ENCODE results near the gene ZNF808.
"Not testable (repeated sequence)": the region's sequence is repeated elsewhere in the genome, so short reads cannot be mapped to it uniquely, and the experiment has no call there.

Gene ZNF808

DNA sequence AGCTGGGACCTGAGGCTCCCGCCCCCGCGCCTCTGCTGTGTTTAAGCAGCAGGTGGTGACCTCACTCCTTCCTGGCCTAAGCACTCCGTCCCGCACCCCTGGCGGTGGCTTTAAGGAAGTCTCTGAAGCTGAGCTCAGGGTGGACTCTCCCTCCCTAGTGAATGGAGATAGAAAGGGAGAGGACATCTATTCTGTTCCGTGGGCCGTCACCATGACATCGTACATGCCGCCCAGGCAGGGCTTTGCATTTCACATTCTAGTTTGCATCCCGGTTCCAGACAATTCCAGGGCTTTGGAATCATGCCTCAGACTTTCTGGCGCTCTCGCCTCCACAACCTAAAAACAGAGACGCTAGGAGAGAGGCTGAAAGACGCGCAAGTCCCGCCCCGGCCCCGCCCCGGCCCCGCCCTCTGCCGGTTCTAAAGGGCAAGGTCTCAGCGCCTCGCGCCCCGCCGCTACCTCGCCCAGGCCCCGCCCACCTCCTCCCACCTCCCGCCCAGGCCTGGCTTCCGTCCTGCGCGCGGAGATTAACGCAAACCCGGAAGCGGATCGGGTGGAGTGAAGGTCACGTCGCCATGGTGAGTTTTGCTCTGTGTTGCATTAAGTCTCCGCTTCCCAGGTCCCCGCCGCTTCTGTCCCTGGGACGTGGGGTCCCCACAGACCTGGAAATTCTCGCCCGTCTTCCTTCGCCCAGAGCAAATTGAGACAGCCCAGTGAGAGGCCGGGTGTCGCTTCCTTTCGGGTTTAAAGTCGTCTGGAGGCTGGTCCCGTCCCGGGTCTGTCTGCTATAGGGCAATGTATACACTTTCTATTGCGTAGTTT is at the start of gene ZNF808:
Gene ZNF808 (plus strand): TSS at position 535 of the 822 bp plus-strand sequence. CDS start 15,617 bp downstream, outside the sequence.
- peak; percentile 95 to 97 (median 97) for DNase-seq

DNA sequence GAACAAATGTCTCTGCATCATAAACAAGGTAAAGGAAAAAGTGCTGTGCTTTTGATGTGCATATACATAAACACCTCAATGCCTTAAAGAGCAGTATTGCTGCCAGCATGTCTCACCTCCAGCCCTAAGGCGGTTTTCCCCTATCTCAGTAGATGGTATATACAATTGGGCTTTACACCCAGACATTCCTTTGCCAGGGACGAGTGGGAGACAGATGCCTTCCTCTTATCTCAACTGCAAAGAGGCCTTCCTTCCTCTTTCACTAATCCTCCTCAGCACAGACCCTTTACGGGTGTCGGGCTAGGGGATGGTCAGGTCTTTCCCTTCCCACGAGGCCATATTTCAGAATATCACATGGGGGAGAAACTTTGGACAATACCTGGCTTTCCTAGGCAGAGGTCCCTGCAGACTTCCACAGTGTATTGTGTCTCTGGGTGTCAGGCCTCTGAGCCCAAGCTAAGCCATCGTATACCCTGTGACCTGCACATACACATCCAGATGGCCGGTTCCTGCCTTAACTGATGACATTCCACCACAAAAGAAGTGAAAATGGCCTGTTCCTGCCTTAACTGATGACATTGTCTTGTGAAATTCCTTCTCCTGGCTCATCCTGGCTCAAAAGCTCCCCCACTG is 43.2 kb upstream of the ZNF808 start:
- DNase-seq = not testable (repeated sequence)

DNA sequence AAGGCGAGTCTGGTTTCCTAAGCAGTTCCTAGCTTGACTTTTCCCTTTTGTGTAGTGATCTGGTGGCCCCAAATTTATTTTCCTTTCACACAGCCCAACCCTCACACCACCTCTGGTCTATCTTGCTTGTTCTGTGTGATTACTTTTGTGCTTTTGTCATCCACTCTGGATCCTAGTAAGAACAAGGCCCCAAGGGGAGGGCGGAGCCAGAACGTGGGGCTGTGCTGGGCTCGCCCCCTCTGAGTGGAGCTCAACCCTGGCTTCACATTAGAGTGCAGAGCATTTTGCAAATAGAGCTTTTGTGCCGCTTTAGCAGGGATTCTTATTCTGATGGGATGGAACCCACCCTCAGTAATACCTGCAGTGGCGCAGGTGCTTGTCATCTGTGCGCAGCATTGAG is 42.4 kb upstream of the ZNF808 start:
- DNase-seq = not testable (repeated sequence)

DNA sequence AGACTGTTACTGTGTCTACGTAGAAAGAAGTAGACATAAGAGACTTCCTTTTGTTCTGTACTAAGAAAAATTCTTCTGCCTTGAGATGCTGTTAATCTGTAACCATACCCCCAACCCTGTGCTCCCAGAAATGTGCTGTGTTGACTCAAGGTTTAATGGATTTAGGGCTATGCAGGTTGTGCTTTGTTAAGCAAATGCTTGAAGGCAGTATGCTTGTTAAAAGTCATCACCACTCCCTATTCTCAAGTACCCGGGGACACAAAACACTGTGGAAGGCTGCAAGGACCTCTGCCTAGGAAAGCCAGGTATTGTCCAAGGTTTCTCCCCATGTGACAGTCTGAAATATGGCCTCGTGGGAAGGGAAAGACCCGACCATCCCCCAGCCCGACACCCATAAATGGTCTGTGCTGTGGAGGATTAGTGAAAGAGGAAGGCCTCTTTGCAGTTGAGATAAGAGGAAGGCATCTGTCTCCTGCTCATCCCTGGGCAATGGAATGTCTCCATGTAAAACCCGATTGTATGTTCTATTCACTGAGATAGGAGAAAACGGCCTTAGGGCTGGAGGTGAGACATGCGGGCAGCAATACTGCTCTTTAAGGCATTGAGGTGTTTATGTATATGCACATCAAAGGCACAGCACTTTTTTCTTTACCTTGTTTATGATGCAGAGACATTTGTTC is 41.8 kb upstream of the ZNF808 start:
- DNase-seq = not testable (repeated sequence)

DNA sequence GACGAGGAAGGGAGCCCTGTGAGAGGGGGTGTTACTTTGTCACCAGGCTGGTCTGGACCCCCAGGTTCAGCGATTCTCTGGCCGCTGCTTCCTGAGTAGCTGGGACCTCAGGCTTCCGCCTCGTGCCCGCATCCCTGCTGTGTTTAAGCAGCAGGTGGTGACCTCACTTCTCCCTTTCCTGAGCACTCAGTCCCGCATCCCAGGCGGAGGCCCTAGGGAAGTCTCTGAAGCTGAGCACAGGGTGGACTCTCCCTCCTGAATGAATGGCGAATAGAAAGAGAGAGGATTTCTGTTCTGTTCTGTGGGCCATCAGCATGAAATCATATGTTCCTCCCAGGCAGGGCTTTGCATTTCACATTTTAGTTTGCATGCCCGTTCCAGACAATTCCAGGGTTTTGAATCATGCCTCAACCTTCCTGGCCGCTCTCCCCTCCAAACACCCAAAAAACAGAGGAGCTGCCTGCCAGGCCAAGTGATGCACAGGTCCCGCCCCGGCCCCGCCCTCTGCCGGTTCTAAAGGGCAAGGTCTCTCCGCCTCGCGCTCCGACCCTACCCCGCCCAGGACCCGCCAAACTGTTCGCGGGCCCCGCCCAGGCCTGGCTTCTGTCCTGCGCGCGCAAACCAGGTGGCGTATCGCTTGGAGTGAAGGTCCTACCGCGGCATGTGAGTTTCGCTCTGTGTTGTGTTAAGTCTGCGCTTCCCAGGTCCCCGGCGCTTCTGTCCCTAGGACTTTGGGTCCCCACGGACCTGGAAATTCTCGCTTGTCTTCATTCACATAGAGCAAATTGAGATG is 35.1 kb upstream of the ZNF808 start:
- DNase-seq = no peak

DNA sequence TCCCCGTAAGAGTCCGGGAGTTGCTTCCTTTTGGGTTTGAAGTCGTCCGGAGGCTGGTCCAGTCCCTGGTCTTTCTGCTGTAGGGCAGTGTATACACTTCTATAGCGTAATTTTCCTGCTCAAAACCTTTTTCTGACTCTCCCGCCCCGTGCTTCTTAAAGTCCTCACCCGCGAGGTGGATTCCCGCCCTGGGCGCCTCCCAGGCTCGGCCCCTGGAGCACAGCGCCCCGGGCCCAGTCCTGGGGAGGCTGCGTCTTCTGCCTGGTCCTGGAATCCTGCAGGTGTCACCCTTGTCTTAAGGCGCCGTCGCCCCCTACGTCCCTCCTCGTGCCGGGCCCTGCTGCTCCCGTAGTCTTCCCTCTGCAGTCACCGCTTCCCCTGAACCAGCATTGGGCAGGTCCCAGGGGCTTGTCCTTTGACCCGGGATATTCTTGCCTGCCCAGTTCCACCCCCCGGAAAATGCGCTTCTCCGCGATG is 34.4 kb upstream of the ZNF808 start:
- DNase-seq = no peak

DNA sequence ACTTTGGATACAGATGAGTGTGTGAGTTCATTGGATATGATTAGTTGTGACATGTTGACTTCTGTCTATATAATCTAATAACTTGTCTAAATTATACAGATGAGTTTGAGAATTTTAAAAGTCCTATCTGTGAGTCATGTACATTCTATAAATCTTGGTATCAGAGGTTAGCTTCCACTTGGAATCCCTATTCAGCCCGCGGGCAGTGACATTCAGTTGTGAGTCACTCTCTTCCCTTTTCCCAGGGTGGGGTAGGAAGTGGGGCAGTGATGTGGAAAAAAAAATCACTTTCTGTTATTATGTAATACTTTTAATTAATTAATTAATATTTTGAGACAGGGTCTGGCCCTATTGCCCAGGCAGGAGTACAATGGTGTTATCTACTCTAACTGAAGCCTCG is 33.0 kb upstream of the ZNF808 start:
- no peak for DNase-seq

DNA sequence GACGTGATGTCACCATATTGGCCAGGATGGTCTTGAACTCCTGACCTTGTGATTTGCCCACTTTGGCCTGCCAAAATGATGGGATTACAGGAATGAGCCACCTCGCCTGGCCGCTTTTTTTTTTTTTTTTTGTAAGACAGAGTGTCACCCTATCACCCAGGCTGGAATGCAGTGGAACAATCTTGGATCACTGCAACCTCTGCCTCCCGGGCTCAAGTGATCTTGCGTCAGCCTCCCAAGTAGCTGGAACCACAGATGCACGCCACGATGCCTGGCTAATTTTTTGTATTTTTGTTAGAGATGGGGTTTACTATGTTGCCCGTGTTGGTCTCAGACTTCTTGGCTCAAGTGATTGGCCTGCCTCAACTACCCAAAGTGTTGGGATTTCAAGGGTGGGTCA is 28.9 kb upstream of the ZNF808 start:
- no peak for DNase-seq

DNA sequence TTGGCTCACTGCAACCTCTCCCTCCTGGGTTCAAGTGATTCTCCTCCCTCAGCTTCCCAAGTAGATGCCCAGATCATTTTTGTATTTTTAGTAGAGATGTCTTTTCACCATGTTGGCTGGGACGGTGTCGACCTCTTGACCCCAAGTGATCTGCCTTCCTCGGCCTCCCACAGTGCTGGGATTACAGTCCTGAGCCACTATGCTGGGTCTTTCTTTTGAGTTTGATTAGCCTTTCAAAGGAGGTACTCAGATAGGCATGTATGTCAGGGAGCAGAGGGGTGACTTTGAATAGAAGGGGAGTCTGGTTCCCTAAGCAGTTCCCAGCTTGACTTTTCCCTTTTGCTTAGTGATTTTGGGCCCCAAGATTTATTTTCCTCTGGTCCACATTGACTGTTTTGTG is 27.0 kb upstream of the ZNF808 start:
- DNase-seq = not testable (repeated sequence)

DNA sequence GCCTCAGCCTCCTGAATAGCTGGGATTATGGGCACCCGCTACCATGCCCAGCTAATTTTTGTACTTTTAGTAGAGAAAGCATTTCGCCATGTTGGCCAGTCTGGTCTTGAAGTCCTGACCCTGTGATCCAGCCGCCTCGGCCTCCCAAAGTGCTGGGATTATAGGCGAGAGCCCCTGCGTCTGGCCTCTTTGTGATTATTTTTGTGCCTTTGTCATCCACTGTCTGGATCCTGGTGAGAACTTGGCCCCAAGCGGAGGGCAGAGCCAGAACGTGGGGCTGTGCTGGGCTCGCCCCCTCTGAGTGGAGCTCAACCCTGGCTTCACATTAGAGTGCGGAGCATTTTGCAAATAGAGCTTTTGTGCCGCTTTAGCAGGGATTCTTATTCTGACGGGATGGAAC is 26.5 kb upstream of the ZNF808 start:
- DNase-seq = not testable (repeated sequence)

DNA sequence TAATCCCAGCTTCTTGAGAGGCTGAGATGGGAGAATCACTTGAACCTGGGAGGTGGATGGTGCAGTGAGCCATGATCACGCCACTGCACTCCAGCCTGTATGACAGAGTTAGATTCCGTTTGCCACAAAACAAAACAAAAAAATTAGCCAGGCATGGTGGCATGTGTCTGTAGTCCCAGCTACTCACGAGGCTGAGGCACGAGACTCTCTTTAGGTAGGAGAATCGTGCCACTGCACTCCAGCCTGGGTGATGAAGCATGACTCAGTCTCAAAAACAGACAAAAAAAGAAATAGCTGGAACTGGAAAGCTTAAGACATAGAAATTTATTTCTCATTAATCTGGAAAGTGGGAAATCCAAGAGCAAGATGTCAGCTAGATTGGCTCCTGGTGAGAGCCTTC is 20.2 kb upstream of the ZNF808 start:
- DNase-seq = no peak

DNA sequence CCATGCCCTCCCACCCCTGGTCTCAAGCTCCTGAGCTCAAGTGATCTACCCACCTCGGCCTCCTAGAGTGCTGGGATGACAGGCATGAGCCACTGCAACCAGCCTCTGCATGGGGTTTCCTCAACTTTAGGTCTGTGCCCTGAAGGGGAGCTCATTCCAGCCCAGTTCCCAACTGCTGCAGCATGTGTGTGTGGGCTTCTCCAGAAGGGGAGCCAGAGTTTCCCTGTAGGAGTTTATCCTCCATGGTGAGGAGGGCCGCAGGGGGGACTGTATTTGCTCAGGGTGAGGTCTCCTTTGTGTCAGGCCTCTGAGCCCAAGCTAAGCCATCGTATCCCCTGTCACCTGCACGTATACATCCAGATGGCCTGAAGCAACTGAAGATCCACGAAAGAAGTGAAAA is 11.3 kb upstream of the ZNF808 start:
- no peak for DNase-seq

DNA sequence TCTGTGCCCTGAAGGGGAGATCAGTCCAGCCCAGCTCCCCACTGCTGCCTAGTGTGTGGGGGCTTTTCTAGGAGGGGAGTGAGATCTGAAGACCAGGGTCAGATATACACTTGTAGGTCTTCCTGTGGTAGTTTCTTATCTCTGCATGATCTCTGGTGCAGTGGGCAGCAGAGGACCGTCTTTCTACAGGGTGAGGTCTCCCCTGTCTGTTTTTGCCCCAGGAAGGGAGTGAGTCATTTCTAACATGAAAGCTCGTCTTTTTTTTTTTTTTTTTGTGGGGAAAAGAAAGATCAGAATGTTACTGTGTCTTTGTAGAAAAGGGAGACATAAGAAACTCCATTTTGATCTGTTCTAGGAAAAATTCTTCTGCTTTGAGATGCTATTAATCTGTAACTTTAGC is 8.8 kb upstream of the ZNF808 start:
- DNase-seq = no peak

DNA sequence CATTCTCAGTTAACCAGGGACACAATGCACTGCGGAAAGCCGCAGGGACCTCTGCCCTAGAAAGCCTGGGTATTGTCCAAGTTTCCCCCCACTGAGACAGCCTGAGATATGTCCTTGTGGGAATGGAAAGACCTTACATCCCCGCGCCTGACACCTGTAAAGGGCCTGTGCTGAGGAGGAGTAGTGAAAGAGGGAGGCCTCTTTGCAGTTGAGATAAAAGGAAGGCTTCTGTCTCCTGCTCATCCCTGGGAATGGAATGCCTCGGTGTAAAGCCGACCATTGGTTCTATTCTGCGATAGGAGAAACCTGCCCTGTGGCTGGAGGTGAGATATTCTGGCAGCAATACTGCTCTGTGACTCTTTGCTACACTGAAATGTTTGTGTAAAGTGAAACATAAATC is 8.3 kb upstream of the ZNF808 start:
- DNase-seq = not testable (repeated sequence)

DNA sequence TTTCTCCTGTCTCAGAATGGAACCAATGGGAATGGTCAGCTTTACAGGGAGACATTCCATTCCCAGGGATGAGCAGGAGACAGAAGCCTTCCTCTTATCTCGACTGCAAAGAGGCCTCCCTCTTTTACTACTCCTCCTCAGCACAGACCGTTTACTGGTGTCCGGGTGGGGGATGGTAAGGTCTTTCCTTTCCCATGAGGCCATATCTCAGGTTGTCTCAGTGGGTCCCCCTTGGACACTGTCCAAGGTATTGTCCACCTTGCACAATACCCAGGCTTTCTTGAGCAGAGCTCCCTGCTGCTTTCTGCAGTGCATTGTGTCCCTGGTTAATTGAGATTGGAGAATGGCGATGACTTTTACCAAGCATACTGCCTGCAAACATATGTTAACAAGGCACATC is 7.5 kb upstream of the ZNF808 start:
- DNase-seq = no peak

DNA sequence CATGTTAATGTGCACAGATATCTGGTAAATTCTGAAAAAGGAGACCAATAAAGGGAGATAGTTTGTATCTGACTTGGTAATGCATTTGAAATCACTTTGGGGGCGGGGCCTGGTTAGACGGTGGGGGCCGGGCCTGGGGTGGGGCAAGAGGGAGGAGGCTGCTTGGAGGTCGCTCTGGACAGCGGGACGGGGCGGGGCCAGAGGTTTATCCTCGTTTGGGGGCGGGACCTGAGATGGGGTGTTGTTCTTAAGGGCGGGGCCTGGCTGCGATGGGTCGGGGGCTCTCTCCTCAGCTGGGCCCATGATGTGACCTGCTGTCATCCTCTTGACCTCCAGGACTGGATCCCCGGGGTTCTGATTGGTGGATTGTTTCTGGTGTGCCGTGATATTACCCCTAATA is 4.9 kb upstream of the ZNF808 start:
- no peak for DNase-seq

DNA sequence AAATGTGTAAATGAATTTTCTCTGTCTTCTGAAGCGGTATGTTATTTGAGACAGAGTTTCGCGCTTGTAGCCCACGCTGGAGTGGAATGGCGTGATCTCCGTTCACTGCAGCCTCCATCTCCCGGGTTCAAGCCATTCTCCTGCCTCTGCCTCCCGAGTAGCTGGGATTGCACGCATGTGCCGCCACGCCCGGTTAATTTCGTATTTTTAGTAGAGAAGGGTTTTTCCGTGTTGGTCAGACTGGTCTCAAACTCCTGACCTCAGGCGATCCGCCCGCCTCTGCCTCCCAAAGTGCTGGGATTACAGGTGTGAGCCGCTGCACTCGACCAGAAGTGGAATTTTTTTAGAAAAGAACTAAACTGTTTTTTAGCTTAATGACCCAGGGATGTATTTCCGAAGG is 3.4 kb upstream of the ZNF808 start:
- no peak for DNase-seq

DNA sequence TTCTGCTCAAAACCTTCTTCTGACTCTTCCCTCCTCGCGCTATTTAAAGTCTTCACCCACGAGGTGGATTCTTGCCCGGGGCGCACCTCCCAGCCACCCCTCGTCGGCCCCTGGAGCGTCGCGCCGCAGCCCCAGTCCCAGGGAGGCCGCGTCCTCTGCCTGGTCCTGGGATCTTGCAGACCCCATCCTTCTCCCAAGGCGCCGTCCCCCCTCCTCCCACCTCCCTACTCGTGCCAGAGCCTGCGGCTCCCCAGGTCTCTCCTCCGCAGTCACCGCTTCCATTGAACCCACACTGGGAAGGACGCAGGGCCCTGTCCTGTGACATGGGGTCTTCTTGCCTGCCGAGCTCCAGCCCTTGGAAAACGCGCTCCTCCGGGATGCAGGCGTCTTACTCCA is 486 bp downstream of the ZNF808 start:
- DNase-seq = no peak

DNA sequence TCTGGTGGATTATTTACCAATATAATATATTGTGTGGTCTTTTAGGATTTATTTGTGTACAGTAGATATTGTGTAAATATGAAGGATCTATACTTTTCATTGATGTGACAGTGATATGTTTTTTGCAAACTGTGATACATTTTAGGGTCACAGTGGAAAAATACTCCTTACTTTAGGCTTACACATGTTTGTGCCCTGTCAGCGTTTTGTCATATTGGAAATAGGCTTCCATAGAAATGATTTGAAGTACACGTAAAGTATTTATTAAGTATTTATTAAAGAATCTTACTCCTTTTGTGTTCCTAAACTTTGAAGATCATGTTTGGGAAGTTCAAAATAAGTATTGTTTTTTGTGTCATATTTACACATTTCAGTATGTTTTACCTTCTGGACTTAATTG is 5.0 kb downstream of the ZNF808 start:
- DNase-seq = no peak

DNA sequence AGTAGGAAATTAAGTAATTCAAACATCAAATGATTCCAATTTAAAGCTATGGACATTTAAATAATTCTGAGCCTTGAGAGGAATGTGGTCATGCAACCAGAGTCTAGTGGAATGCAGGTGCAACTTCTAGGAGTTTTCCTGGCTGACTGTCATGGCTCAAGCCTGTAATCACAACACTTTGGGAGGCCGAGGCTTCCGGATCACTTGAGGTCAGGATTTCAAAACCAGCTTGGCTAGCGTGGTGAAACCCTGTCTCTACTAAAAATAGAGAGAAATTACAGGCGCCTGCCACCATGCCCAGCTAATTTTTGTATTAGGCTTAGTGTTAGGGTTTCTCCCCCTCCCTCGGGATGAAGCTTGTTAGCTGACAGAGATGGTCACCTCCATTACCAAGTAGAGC is 6.4 kb downstream of the ZNF808 start:
- no peak for DNase-seq

DNA sequence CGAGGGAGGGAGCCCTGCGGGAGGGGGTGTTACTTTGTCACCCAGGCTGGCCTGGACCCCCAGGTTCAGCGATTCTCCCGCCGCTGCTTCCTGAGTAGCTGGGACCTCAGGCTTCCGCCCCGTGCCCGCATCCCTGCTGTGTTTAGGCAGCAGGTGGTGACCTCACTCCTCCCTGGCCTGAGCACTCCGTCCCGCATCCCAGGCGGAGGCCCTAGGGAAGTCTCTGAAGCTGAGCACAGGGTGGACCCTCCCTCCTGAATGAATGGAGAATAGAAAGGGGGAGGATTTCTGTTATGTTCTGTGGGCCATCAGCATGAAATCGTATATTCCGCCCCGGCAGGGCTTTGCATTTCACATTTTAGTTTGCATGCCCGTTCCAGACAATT is 7.9 kb downstream of the ZNF808 start:
- DNase-seq = not testable (repeated sequence)

DNA sequence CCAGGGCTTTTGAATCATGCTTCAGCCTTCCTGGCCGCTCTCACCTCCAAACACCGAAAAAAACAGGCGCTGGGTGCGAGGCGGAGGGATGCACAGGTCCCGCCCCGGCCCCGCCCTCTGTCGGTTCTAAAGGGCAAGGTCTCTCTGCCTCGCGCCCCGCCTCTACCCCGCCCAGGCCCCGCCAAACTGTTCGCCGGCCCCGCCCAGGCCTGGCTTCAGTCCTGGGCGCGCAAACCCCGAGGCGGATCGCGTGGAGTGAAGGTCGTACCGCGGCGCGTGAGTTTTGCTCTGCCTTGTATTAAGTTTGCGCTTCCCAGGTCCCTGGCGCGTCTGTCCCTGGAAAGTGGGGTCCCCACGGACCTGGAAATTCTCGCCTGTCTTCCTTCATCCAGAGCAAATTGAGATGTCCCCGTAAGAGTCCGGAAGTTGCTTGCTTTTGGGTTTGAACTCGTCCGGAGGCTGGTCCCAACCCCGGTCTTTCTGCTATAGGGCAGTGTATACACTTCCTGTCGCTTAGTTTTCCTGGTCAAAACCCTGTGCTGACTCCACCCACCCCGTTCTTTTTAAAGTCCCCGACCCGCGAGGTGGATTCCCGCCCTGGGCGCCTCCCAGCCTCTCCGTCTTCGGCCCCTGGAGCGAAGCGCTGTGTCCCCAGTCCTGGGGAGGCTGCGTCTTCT is 8.4 kb downstream of the ZNF808 start:
- DNase-seq = peak; percentile 67 to 83 (median 81)

DNA sequence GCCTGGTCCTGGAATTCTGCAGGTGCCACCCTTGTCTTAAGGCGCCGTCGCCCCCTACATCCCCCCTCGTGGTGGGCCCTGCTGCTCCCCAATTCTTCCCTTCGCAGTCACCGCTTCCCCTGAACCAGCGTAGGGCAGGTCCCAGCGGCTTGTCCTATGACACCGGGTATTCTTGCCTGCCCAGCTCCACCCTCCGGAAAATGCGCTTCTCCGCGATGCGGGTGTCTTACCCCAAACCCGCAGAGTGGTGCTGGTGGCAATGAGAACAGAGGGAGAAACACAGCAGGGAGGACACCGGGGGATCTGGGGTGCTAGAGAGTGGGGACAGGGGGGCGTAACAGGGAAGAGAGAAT is 9.0 kb downstream of the ZNF808 start:
- no peak for DNase-seq

Measured in activated CD4-positive, CD25-positive, alpha-beta regulatory T cell (primary cell).